ENCODE results near the gene PLEKHH2. TPM values are rescaled to one million over a fixed set of nuclear protein-coding genes. Genes with fewer than 3 reads are reported as not detected.

Gene PLEKHH2

GRCh38 chr2:43812006-43812405 is 174.9 kb downstream of the PLEKHH2 start:
- H2BK5ac ChIP-seq (ENCODE audit: low read depth, low read length, poor library complexity, severe bottlenecking): no peak overlapping the region
- 100% methylated on average over 1 of the region's 2 CpGs for WGBS
- H2BK15ac ChIP-seq (ENCODE audit: low read depth, poor library complexity, severe bottlenecking): no peak overlapping the region
- peaks cover 3 to 37% of the 10 kb centered on the region in 2 experiments for H3K36me3 ChIP-seq (ENCODE audit: control insufficient read depth in 1 of 2, insufficient read depth in 2 of 2, low read depth in 1 of 2, low read length in 2 of 2)
- H2BK120ac ChIP-seq (ENCODE audit: low read depth, low read length): no peak overlapping the region
- no peak overlapping the region for H3K14ac ChIP-seq (ENCODE audit: low read length in 2 of 2)
- H2AK5ac ChIP-seq (ENCODE audit: low read length, severe bottlenecking): no peak overlapping the region
- H3K23ac ChIP-seq (ENCODE audit: low read length in 2 of 2): no peak overlapping the region
- no peak overlapping the region for H2AFZ ChIP-seq (ENCODE audit: low read depth, low read length)
- H4K8ac ChIP-seq (ENCODE audit: low read length): no peak overlapping the region
- no peaks in the 10 kb centered on the region for H3K4me1 ChIP-seq (ENCODE audit: control insufficient read depth, insufficient read depth, low read depth, low read length)
- no peaks in the 10 kb centered on the region for H3K27me3 ChIP-seq (ENCODE audit: control insufficient read depth in 1 of 2, insufficient read depth in 1 of 2, low read length in 2 of 2)
- no peaks in the 10 kb centered on the region for H3K79me1 ChIP-seq (replicated peaks; ENCODE audit: low read length, poor library complexity, severe bottlenecking)
- no peaks in the 10 kb centered on the region for H3K9me3 ChIP-seq (ENCODE audit: control insufficient read depth, low read length)
- no peak overlapping the region for H3K4ac ChIP-seq (ENCODE audit: low read depth in 1 of 2, low read length in 2 of 2)
- H3K18ac ChIP-seq (ENCODE audit: low read depth in 1 of 2, low read length in 2 of 2): no peak overlapping the region
- no peak overlapping the region for H3K9ac ChIP-seq (ENCODE audit: low read length)
- H3K4me2 ChIP-seq (ENCODE audit: low read length, poor library complexity, severe bottlenecking): no peak overlapping the region
- no peak for DNase-seq
- H4K91ac ChIP-seq (ENCODE audit: low read length): no peak overlapping the region
- H3K4me3 ChIP-seq (ENCODE audit: insufficient read depth in 1 of 2, low read depth in 1 of 2, low read length in 2 of 2): no peak overlapping the region
- no peak overlapping the region for H3K27ac ChIP-seq (ENCODE audit: low read length, poor library complexity, severe bottlenecking)
- H2BK12ac ChIP-seq (ENCODE audit: low read length in 2 of 2): no peak overlapping the region

DNA sequence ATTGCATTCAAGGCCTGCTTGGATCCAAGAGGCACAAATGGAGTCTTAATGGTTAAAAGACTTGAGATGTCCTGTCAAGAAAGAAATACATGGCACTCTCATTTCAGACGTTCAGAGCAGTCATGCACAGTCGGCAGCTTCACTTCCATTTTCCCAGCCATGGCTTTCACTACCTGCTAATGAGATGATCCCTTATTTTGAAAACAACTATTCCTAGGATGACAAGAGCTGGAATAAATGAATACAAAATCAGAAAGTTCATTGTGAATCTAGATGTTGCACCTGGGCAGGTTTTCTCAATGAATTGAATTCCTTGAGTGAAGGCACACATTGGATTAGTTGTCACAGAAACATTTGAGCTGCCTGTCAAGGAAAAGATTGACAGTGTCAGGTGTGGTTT is 175.9 kb downstream of the PLEKHH2 start:
- Histone ChIP-seq H3K36me3 (ENCODE audit: control insufficient read depth in 1 of 2, insufficient read depth in 2 of 2, low read depth in 1 of 2, low read length in 2 of 2) (peaks cover 3 to 33% of the 10 kb centered on the region in 2 experiments), H4K8ac (ENCODE audit: low read length) (no peak overlapping the region), H3K79me1 (replicated peaks; ENCODE audit: low read length, poor library complexity, severe bottlenecking) (no peaks in the 10 kb centered on the region), H4K91ac (ENCODE audit: low read length) (no peak overlapping the region), H3K9ac (ENCODE audit: low read length) (no peak overlapping the region), H2BK5ac (ENCODE audit: low read depth, low read length, poor library complexity, severe bottlenecking) (no peak overlapping the region), H3K14ac (ENCODE audit: low read length in 2 of 2) (no peak overlapping the region), H3K4me1 (ENCODE audit: control insufficient read depth, insufficient read depth, low read depth, low read length) (no peaks in the 10 kb centered on the region), H2AFZ (ENCODE audit: low read depth, low read length) (no peak overlapping the region), H3K27me3 (ENCODE audit: control insufficient read depth in 1 of 2, insufficient read depth in 1 of 2, low read length in 2 of 2) (no peaks in the 10 kb centered on the region), H3K4ac (ENCODE audit: low read depth in 1 of 2, low read length in 2 of 2) (no peak overlapping the region), H2BK120ac (ENCODE audit: low read depth, low read length) (no peak overlapping the region), H3K9me3 (ENCODE audit: control insufficient read depth, low read length) (no peaks in the 10 kb centered on the region), H2BK12ac (ENCODE audit: low read length in 2 of 2) (no peak overlapping the region), H3K18ac (ENCODE audit: low read depth in 1 of 2, low read length in 2 of 2) (no peak overlapping the region), H2AK5ac (ENCODE audit: low read length, severe bottlenecking) (no peak overlapping the region), H3K4me3 (ENCODE audit: insufficient read depth in 1 of 2, low read depth in 1 of 2, low read length in 2 of 2) (no peak overlapping the region), H3K27ac (ENCODE audit: low read length, poor library complexity, severe bottlenecking) (no peak overlapping the region), H3K23ac (ENCODE audit: low read length in 2 of 2) (no peak overlapping the region), H3K4me2 (ENCODE audit: low read length, poor library complexity, severe bottlenecking) (no peak overlapping the region), H2BK15ac (ENCODE audit: low read depth, poor library complexity, severe bottlenecking) (no peak overlapping the region)
- 100% methylated on average over 1 of the region's 2 CpGs for WGBS
- no peak for DNase-seq

DNA sequence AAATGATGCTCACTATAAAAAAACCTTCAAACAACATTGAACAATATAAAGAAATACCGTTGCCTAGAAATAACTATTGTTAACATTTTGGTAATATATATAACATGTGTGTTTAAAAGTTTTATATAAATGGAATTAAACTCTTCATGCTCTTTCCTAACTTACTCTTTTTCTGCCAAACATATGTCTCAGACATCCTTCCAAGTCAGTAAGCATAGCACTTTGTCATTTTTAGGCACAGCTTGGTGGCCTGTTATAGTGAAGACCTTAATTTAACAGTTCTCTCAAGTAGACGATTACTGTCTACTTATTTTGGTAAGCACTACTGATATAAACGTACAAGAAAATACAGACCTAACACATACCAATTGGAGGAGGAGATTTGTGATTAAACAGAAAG is 177.7 kb downstream of the PLEKHH2 start:
- Histone ChIP-seq H2BK15ac (ENCODE audit: low read depth, poor library complexity, severe bottlenecking) (no peak overlapping the region), H3K4me3 (ENCODE audit: insufficient read depth in 1 of 2, low read depth in 1 of 2, low read length in 2 of 2) (no peak overlapping the region), H3K18ac (ENCODE audit: low read depth in 1 of 2, low read length in 2 of 2) (no peak overlapping the region), H2BK5ac (ENCODE audit: low read depth, low read length, poor library complexity, severe bottlenecking) (no peak overlapping the region), H4K91ac (ENCODE audit: low read length) (no peak overlapping the region), H2BK120ac (ENCODE audit: low read depth, low read length) (no peak overlapping the region), H3K23ac (ENCODE audit: low read length in 2 of 2) (no peak overlapping the region), H3K79me1 (replicated peaks; ENCODE audit: low read length, poor library complexity, severe bottlenecking) (no peaks in the 10 kb centered on the region), H3K9ac (ENCODE audit: low read length) (no peak overlapping the region), H2BK12ac (ENCODE audit: low read length in 2 of 2) (no peak overlapping the region), H3K4me2 (ENCODE audit: low read length, poor library complexity, severe bottlenecking) (no peak overlapping the region), H2AFZ (ENCODE audit: low read depth, low read length) (no peak overlapping the region), H3K4ac (ENCODE audit: low read depth in 1 of 2, low read length in 2 of 2) (no peak overlapping the region), H3K27me3 (ENCODE audit: control insufficient read depth in 1 of 2, insufficient read depth in 1 of 2, low read length in 2 of 2) (no peaks in the 10 kb centered on the region), H3K27ac (ENCODE audit: low read length, poor library complexity, severe bottlenecking) (no peak overlapping the region), H3K36me3 (ENCODE audit: control insufficient read depth in 1 of 2, insufficient read depth in 2 of 2, low read depth in 1 of 2, low read length in 2 of 2) (peaks cover 0 to 24% of the 10 kb centered on the region in 2 experiments), H2AK5ac (ENCODE audit: low read length, severe bottlenecking) (no peak overlapping the region), H4K8ac (ENCODE audit: low read length) (no peak overlapping the region), H3K9me3 (ENCODE audit: control insufficient read depth, low read length) (no peaks in the 10 kb centered on the region), H3K4me1 (ENCODE audit: control insufficient read depth, insufficient read depth, low read depth, low read length) (no peaks in the 10 kb centered on the region), H3K14ac (ENCODE audit: low read length in 2 of 2) (no peak overlapping the region)
- DNase-seq: no peak
- WGBS: no CpG with 5 or more reads among the region's 3 CpGs

Small RNAs within 50 kb of the gene (small RNA-seq; reads per million reads assigned to genes)
- not detected for gene RF00019 (ENCODE audit: low read depth)
- gene RN7SKP66 (ENCODE audit: low read depth): not detected
